DMS114 treated with DMSO at 0.1 percent for 48 hours (cell line): ENCODE measurements around the gene RNU6-8.
A peak's percentile ranks its signal among the peaks of the same experiment; 100 is the strongest.

Experiments
- DNase-seq: peaks from one replicate; lab custom pipeline; 2025; ENCODE audit not compliant: unreplicated experiment; lab: John Stamatoyannopoulos, UW

The RNU6-8 gene

GRCh38 chr14:32202998-32203882 is at the start of gene RNU6-8:
RNU6-8 (minus strand) TSS chr14:32203269.
- DNase-seq, result peak; percentile 56

- peak; percentile 63 for DNase-seq
Observed at GRCh38 chr14:32252030-32252670, 49.1 kb upstream of the RNU6-8 start.

DNA sequence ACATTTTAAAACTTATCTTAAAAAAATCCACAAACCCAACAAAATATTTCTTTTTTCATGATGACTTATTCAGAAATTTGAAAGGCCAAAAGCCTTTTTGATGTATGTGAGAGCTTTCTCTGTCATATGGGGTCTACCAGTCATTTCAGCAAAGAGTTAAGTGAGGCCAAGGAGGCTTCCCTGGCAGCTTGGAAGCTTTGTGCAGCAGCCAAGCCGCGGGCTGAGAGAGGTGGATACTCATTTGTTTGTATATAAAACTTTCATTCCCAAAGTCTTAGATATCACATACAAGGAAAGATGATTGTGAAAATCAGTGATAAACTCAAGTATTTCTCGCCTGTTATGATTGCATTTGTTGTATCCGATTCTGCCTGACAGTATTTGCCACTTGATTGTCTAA is 48.5 kb upstream of the RNU6-8 start:
- no peak for DNase-seq

GRCh38 chr14:32250681-32251080 is 47.6 kb upstream of the RNU6-8 start:
- DNase-seq, result no peak

- DNase-seq, result no peak
Observed at GRCh38 chr14:32249780-32250179, 46.7 kb upstream of the RNU6-8 start.

DNA sequence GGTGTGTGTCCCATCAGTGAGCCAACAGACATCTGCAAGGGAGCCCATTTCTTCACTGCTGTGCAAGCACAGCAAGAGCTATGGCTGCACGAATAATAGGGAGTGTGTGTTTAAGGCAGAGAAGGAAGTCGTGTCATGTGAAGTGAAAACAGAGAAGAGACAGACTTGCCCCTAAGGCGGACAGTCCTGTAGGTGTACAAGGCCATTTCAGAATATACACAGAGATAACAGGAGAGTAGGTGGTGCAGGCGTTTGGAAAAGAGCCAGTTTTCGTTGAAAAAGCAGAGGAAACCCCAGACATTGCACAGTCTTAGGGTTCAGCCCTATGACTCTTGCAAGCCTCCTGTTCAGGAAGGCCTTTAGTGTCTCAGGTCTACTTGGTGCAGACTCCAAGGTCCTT is 46.3 kb upstream of the RNU6-8 start:
- no peak for DNase-seq

DNA sequence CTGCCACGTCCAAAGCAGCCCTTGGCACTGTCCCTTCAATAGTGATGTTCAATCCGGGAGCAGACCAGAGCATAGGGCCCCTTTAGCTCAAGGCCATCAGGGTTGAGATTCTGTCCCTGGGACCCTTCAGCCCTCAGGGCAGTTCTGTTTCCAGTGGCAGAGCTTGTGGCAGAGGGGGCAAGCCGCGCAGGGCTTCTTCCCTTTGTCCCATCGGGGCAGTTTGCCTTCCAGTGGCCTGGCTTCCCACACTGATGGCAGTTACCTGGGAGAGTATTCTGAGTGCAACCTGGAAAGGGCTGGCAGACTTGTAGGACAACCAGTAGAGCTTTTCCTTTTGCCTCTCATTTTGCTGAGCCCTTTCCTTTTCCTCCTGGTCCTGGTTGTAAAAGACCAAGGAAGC is 43.7 kb upstream of the RNU6-8 start:
- DNase-seq, result no peak

- no peak for DNase-seq
Observed at GRCh38 chr14:32244404-32244803, 41.3 kb upstream of the RNU6-8 start.

GRCh38 chr14:32233260-32233659 is 30.2 kb upstream of the RNU6-8 start:
- no peak for DNase-seq

DNA sequence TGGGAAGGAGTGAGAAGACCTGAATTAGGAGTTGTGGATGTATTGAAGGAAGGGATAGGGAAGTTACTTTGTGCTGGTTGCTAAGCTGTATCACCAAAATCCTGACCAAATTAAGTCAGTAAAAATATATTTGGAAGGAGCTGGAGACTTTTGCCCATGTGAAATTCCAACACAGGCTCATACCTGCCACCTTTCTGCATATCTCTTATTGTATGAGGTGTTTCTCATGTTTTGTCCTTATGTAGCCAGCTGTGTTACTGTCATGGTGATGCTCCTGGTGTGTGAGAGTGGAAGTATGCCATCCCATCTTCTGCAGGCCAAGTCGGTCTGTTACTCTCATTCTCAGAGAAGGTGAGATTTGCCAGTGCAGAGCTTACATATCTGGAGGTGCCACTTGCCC is 29.4 kb upstream of the RNU6-8 start:
- no peak for DNase-seq

- no peak for DNase-seq
Observed at GRCh38 chr14:32230695-32231280, 27.7 kb upstream of the RNU6-8 start.

DNA sequence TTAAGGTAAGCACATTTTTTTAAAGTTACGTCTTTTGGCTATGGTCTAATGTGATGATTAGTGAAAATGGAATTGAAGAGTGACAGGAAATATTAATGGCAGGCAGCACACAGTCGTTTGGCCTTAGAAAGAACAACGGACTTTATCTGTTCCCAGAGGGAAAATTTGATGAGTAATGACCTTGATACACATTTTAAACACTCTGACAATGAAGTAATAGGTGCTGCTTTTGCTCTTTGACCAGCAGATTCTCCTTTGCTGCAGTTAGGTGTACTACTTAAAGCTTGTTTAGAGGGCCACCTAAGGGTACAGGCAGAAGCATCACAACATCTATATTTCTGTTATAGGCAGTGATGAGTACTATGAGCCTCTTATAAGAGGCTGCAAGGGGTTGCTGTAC is 27.1 kb upstream of the RNU6-8 start:
- DNase-seq, result no peak

- DNase-seq, result no peak
Observed at GRCh38 chr14:32226056-32226455, 23.0 kb upstream of the RNU6-8 start.

- no peak for DNase-seq
Observed at GRCh38 chr14:32225378-32225920, 22.4 kb upstream of the RNU6-8 start.

DNA sequence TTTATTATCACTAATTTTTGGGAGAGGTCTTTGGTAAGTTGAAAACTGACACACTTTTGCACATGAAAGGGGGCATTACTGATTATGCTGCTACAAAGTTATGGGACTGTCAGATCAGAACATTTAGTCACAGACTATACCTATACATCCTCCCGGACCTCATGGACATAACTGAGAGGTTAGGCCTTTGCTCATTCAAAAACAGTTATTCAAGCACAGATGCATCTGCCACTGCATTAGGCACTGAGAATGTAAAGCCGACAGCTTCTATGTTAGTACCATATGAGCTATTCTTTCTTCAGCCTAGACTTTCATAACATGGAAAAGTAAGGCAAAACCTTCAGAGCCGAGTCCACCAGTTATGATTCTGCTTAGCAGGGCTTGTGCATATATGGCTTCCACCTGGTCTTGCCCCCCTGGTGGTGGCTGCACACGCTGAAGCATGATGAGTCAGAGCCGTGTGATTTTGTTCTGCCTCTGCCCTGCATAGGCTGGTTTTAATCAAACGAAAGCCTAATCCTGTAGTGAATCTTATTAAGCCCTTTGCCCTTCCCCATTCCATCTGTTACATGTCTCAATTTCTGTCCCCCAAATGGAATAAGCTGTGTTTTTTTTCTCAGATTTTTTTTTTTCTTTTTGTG is 21.8 kb upstream of the RNU6-8 start:
- DNase-seq, result no peak

DNA sequence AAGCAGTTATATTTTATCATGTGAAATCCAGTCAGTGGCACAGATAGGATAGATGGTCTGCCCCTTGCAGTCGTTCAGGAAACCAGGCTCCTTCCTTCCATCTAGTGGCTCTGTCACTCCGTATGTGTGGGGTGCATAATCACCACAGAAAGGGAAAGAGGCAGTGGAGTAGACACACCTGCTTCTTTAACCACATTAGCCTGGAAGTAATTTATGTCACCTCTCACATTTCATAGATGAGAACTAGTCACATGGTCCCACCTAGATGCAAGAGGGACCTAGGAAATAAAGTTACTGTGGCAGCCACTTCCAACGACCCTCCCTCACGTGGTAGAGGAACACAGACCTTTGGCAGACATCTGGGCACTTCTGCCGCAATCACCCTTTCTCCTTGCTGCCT is 14.2 kb upstream of the RNU6-8 start:
- no peak for DNase-seq

DNA sequence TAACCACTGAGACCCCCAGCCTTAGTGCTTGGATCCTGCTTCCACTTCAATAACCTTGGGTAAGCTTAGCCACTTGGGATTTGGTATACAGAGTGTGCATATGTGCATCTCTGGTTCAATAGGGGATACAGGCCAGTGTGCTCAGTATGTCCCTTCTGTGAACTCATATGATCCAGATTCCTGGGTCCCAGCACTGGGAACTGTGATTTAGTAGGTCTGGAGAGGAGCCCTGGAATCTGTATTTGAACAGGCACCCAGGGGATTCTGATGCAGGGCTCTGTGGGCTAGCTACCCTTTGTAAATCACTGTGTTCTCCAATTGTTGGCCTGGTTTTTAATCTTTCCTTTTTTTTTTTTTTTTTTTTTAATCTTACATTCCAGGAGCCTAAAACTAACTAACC is 9.8 kb upstream of the RNU6-8 start:
- DNase-seq, result no peak

GRCh38 chr14:32211068-32211404 is 8.0 kb upstream of the RNU6-8 start:
- DNase-seq, result no peak

- no peak for DNase-seq
Observed at GRCh38 chr14:32209471-32209870, 6.4 kb upstream of the RNU6-8 start.

DNA sequence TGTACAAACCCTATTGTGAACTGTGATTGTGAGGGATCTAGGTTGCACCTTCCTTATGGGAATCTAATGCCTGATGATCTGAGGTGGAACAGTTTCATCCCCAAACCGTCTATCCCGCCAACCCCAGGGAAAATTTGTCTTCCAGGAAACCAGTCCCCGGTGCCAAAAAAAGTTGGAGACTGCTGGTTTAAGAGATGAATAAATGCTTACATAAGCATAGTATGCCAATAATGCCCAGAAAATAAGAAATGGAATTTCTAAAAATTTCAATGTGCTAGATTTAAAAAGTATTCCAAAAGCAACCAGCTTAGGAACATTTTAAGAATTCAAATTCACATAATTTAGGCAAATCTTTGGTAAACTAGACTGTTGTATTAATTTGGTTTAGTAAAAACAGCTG is 5.4 kb upstream of the RNU6-8 start:
- DNase-seq, result no peak

DNA sequence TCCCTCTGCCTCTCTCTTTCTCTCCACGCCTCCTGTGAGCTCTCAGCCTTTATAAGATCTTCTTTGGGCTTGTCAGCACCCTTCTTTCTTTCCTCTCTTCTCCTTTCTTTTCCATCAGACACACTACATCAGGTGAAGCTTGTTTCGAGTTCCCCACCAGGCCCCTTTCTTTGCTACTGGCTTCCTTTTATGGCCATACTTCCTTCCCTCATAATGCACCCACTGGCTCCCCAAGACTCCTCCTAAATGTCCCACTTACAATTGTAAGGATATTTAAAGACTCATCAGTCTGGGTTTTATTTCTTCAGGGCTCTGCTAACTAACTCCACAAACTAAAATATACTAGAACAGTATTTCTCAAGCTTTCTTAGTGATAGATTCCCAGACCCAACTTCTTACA is 3.5 kb upstream of the RNU6-8 start:
- no peak for DNase-seq

DNA sequence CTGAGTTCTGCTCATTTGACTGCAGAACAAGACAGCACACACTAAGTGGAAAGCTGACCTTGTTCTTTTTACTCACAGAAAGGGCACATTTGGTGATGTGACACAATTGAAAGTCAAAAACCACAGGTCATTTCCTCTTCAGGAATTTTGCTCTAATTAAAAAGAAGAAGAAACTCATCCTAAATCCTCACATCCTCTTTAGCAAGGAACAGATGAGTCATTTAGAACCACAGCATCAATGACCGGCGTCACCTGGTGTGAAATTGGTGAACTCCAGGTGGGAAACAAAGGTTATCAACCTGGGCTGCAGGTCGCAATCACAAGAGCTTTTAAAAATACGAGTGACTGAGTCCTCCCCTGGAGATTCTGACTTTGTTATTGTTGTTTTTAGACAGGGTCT is 2.9 kb upstream of the RNU6-8 start:
- DNase-seq, result no peak
